Endothelial cell of umbilical vein (primary cell): Measurements from ENCODE around the gene CEACAM5. TPM values are rescaled to one million over a fixed set of nuclear protein-coding genes. Genes with fewer than 3 reads are reported as not detected.

Experiments used
- BruUV-seq: library from RNA; stranded (reverse); fragments of 400-500 nt; replicated peaks from 2 replicates; lab custom pipeline; 2021; lab: Mats Ljungman, UMichigan
- CTCF ChIA-PET: fragments of 300-600, 350-600 bp; sonication (Branson Sonifier 250); formaldehyde crosslinking; loops from one replicate; lab custom pipeline; 2021; ENCODE audit warnings: antibody characterized with exemption, inconsistent platforms; lab: Charles Lee
- POLR2A ChIA-PET: fragments of 300-600, 350-600 bp; sonication (Branson Sonifier 250); formaldehyde crosslinking; loops from one replicate; lab custom pipeline; 2021; ENCODE audit warnings: antibody characterized with exemption, inconsistent platforms; lab: Charles Lee
- DNase-seq: peaks from one replicate; pipeline ENCODE4 v3.0.0-alpha.2; 2011; ENCODE audit warnings: low read depth, low spot score
- FAIRE-seq: peaks from 2 replicates; lab custom pipeline; 2011; peaks lifted over from hg19 to GRCh38; lab: Jason Lieb, UNC
- H2AFZ ChIP-seq: 2 replicates; pipeline ENCODE4 v1.6.0; 2012; ENCODE audit warnings: low read depth, low read length, control low read depth, inconsistent platforms
- H3K27ac ChIP-seq: 2 replicates; pipeline ENCODE4 v1.5.1; 2011; ENCODE audit warnings: low read depth, mild to moderate bottlenecking, control low read depth, low read length, moderate library complexity; ENCODE audit not compliant: insufficient read depth
- H3K27me3 ChIP-seq, 2 experiments: 2 replicates each; pipeline versions ENCODE4 v1.6.0 to v1.6.1; 2011; ENCODE audit warnings: low read length in 2 of 2, mixed read lengths in 1 of 2; ENCODE audit not compliant: control insufficient read depth in 2 of 2, insufficient read depth in 2 of 2
- H3K36me3 ChIP-seq, 2 experiments: 2 replicates in 1 of 2; 3 replicates in 1 of 2; pipeline ENCODE4 v1.5.1; 2011; ENCODE audit warnings: low read length in 2 of 2, mild to moderate bottlenecking in 1 of 2, moderate library complexity in 1 of 2; ENCODE audit not compliant: control insufficient read depth in 2 of 2, insufficient read depth in 2 of 2; ENCODE audit errors: extremely low read depth in 1 of 2
- H3K4me1 ChIP-seq: 3 replicates; pipeline ENCODE4 v1.5.1; 2011; ENCODE audit warnings: mild to moderate bottlenecking, low read length; ENCODE audit not compliant: control insufficient read depth, insufficient read depth; ENCODE audit errors: extremely low read depth
- H3K4me2 ChIP-seq: 2 replicates; pipeline ENCODE4 v1.6.1; 2011; ENCODE audit warnings: low read length, control low read depth, mixed read lengths; ENCODE audit not compliant: insufficient read depth
- H3K4me3 ChIP-seq, 3 experiments: fragments of 200-600 bp in 1 of 3; sonication (generic), shearing (Covaris generic) in 1 of 3; replicated peaks in 1 of 3; 2 replicates each; pipeline ENCODE4 v1.5.1; 2011 to 2016; ENCODE audit warnings: control low read depth in 3 of 3, low read length in 3 of 3, mild to moderate bottlenecking in 2 of 3, inconsistent platforms in 1 of 3, low read depth in 1 of 3, moderate library complexity in 1 of 3; ENCODE audit not compliant: insufficient read depth in 1 of 3
- H3K79me2 ChIP-seq: 2 replicates; pipeline ENCODE4 v1.6.0; 2012; ENCODE audit warnings: low read length, inconsistent platforms; ENCODE audit not compliant: control insufficient read depth, insufficient read depth
- H3K9ac ChIP-seq: replicated peaks from 2 replicates; pipeline ENCODE3; 2011; ENCODE audit warnings: low read length, control low read depth; ENCODE audit not compliant: insufficient read depth; ENCODE audit errors: extremely low read depth
- H3K9me1 ChIP-seq: replicated peaks from 3 replicates; pipeline ENCODE4 v1.6.0; 2011; ENCODE audit warnings: mild to moderate bottlenecking, low read length; ENCODE audit not compliant: control insufficient read depth, insufficient read depth; ENCODE audit errors: extremely low read depth
- H3K9me3 ChIP-seq: replicated peaks from 2 replicates; pipeline ENCODE4 v1.5.1; 2012; ENCODE audit warnings: low read length, inconsistent platforms; ENCODE audit not compliant: control insufficient read depth, insufficient read depth
- H4K20me1 ChIP-seq: replicated peaks from 2 replicates; pipeline ENCODE3; 2011; ENCODE audit warnings: mild to moderate bottlenecking, low read length; ENCODE audit not compliant: control insufficient read depth, insufficient read depth; ENCODE audit errors: extremely low read depth
- CTCF ChIP-seq, 2 donors: IDR thresholded peaks; 1 replicate in 1 of 2; 2 replicates in 1 of 2; pipeline ENCODE4 v1.5.1; 2011; ENCODE audit warnings: low read length in 2 of 2, mild to moderate bottlenecking in 2 of 2, moderate library complexity in 2 of 2, control low read depth in 1 of 2, inconsistent platforms in 1 of 2, low read depth in 1 of 2; ENCODE audit not compliant: insufficient read depth in 1 of 2; ENCODE audit errors: extremely low read depth in 1 of 2
- EZH2 ChIP-seq: IDR thresholded peaks from 2 replicates; pipeline ENCODE4 v1.6.1; 2012; ENCODE audit warnings: borderline replicate concordance, low read depth, mild to moderate bottlenecking, moderate library complexity, low read length, inconsistent platforms; ENCODE audit not compliant: severe bottlenecking
- FOS ChIP-seq: IDR thresholded peaks from 2 replicates; pipeline ENCODE4 v1.6.1; 2011; ENCODE audit warnings: mild to moderate bottlenecking, low read length, moderate library complexity, borderline replicate concordance; ENCODE audit not compliant: insufficient read depth
- GATA2 ChIP-seq: IDR thresholded peaks from 2 replicates; pipeline ENCODE4 v1.7.0; 2011; ENCODE audit warnings: low read depth, mild to moderate bottlenecking, moderate library complexity, mixed read lengths, low read length; ENCODE audit not compliant: insufficient read length, insufficient read depth
- JUN ChIP-seq: IDR thresholded peaks from 2 replicates; pipeline ENCODE4 v1.6.1; 2011; ENCODE audit warnings: borderline replicate concordance, low read depth; ENCODE audit not compliant: insufficient read length, insufficient read depth
- MAX ChIP-seq: IDR thresholded peaks from 2 replicates; pipeline ENCODE4 v1.6.1; 2011; ENCODE audit not compliant: insufficient read depth, insufficient read length
- MYC ChIP-seq: IDR thresholded peaks from one replicate; pipeline ENCODE4 v1.6.1; 2011; ENCODE audit warnings: mild to moderate bottlenecking, low read depth, low read length
- POLR2A ChIP-seq: IDR thresholded peaks from 2 replicates; pipeline ENCODE4 v1.6.1; 2012; ENCODE audit warnings: low read depth, mild to moderate bottlenecking, control low read depth, low read length
- POLR2AphosphoS5 ChIP-seq: IDR thresholded peaks from 2 replicates; pipeline ENCODE4 v1.6.1; 2012; ENCODE audit warnings: low read depth, mild to moderate bottlenecking, control low read depth, low read length, moderate library complexity; ENCODE audit not compliant: insufficient read depth
- dilution Hi-C: fragments of 300-500 bp; cut with MboI; formaldehyde crosslinking; loops from one replicate; pipeline ENCODE4 v1.15.0; 2019; ENCODE audit warnings: low sequenced_read_pairs; ENCODE audit not compliant: extremely low pct_ligation_motif_present
- intact Hi-C: fragments of 100-400 bp; cut with micrococcal nuclease; formaldehyde crosslinking; loops from one replicate; pipeline ENCODE4 v1.10.0; 2022
- polyA plus RNA-seq, 4 experiments: library from polyadenylated mRNA; depleted of rRNA in 3 of 4; stranded (reverse) in 3 of 4; unstranded in 1 of 4; fragments of >200 nt; gene quantifications; 2 replicates each; pipeline versions ENCODE4 v1.2.1 to v1.2.3, GENCODE V29; 2011 to 2012; ENCODE audit warnings: missing spikeins in 1 of 4
- total RNA-seq: library from RNA; stranded (reverse); gene quantifications from 2 replicates; pipeline ENCODE4 v1.2.3, GENCODE V29; 2021

Gene CEACAM5
- total and polyA plus RNA-seq, 2 donors (not counting 3 experiments of a cell fraction or from before 2014, with no cell fraction given), result not detected

GRCh38 chr19:41689993-41690800 is 18.2 kb upstream of the CEACAM5 start:
- Histone ChIP-seq H3K27ac (no peak overlapping the region), H4K20me1 (no peaks in the 10 kb centered on the region), H3K9me1 (no peaks in the 10 kb centered on the region), H3K36me3 (no peaks in the 10 kb centered on the region), H3K79me2 (no peaks in the 10 kb centered on the region), H2AFZ (no peak overlapping the region), H3K9ac (no peak overlapping the region), H3K4me3 (no peak overlapping the region), H3K9me3 (no peaks in the 10 kb centered on the region), H3K27me3 (peaks cover 0 to 2% of the 10 kb centered on the region in 2 experiments), H3K4me1 (no peaks in the 10 kb centered on the region), H3K4me2 (no peak overlapping the region)
- ChIA-PET CTCF (interaction anchor here (1.2 to 3.3 kb wide), 5 partner anchors 17 to 143 kb away, joined by 3 to 45 read pairs (median 6); no protein-coding TSS in a partner anchor), POLR2A (no interaction called here)
- TF ChIP-seq MAX (no peak), POLR2AphosphoS5 (no peak), CTCF (IDR thresholded peaks at IDR 0.05; ENCODE audit: extremely low read depth in 1 of 2, insufficient read depth in 1 of 2, low read depth in 1 of 2, low read length in 2 of 2) (no peak), JUN (no peak), POLR2A (no peak), FOS (no peak), GATA2 (no peak), EZH2 (no peak), MYC (no peak)
- dilution Hi-C loops (no loop called here), intact Hi-C loops (loop anchor here (2.0 kb wide), 1 partner anchor 47 kb away; no protein-coding TSS in a partner anchor)
- no TSS peak for BruUV-seq
- DNase-seq (no peak), FAIRE-seq (no peak)
